Measurements from ENCODE around the gene CCNK.

Gene CCNK

DNA sequence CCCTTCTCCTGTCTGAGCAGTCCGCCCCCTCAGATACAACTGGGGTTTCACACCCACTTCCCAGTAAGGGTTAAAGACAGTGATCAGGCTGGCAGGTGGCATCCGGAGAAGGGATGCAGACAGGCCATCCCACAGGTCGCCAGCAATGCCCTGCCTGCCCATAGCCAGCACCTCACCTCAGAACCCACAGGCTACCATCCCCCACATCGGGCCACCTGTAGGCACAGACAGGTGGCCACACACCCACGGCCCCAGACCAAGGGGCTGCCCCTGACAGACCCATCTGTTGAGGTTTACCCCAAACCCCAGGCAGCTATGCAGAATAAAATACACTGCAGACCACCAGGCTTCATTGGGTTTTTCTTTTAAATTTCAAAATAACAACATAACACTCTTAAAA is 57.5 kb downstream of the CCNK start:
- DNase-seq = no peak

DNA sequence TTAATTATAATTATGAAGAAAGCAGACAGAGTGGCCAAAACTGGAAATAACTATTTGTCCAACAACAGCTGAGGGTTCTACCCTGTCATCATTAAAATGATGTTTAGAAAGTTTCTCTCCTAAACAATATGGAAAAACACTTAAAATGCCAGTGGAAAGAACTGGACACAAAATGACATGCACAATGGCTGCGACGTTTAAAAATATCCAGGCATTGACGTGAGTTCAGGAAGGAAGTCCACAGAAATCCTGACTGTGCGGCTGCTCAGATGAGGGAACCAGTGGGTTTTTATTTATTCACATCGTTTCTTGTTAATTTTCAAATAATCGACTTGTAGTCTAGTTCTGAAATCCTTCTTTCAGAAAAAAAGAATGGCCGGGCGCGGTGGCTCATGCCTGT is 58.3 kb downstream of the CCNK start:
- no peak for DNase-seq

DNA sequence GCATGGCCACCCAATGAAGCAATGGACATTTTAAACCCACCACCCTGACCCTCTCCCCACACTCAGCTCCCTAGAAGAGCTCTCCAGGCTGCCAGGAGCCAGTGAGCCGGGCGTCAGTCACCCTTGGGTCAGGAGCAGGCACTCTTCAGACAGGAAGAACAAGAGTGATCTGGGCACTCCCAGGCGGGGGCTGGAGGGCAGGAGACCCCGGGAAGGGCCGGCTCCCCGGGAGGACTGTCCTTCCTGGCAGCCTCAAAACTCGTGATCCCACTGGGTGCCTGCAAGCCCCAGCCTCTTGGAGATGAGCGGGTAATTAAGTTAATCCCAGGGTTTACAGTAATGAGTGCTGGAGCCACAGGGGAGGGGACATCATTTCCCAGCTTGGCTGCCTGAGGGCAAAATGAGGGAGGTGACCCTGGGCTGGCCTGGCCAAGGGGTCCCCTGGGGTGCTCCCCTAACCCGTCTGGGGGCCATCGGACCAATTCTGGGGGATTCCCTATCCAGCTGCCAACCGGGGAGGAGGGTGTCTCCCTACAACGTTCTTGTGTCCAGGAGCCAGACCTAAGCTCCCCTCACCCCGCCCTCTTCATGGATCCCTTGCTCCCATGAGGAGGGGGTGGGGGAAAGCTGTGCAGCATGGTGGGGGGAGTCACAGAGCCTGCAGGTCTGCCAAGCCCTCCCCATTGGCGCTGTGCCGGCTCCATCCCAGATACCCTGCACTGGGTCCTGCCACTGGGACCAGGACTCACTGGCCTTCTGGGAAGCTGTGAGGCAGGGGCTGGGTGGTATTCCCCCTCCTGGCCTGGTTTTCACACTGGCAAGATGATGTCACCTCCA is 59.2 kb downstream of the CCNK start:
- no peak for DNase-seq

DNA sequence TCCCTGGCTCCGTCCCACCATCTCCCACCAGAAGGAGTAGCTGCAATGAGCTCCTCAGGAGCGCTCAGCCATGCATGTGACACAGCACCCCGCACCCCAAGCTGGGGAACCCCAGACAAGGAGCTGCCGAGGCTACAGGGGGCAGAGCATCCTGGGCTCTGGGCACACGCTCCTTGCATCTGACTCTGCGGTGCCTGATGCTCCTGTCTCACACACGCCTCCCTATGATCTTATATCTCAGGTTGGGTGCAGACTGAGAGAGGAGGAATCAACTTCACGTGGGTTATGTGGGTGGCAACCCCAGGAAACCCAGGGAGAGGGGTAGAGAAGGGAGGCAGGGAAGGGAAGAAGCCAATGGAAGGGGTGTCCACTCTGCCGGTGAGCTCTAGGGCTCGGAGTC is 60.0 kb downstream of the CCNK start:
- no peak for DNase-seq

DNA sequence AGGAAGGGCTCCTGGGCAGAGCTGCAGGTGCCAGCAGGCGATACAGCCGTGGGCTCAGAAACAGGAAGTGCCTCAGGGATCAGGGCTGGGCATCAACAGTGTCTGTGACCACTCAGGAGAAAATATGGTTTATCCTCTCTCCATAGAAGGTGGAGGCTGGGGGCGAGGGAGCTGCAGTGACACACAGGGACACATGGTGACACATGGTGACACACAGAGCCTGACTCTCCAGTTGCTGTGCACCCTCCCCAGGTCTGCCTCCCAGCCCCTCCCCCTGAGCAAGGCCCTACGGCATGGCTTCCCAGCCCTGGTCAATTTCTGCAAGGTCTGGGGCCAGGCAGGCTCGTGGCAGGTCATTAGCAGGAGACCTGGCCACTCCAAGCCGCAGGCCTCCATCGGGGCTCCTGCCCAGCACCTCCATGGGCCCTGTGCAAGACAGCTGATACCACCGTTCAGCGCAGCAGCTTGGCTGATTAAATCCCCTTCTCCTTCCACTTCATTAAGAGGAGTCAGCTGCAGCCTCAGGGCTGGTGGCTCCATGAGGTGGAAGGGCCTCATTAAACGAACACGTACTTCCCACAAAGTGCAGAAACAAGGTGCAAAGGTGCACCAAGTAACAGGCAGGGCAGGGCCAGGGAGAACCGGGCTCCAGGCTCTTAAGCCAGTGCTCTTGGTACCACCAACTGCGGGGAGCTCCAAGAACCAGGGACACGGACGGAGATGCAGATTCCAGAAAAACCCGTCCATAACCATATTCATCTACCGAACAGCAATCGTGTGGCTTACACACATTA is 60.7 kb downstream of the CCNK start:
- DNase-seq = no peak

DNA sequence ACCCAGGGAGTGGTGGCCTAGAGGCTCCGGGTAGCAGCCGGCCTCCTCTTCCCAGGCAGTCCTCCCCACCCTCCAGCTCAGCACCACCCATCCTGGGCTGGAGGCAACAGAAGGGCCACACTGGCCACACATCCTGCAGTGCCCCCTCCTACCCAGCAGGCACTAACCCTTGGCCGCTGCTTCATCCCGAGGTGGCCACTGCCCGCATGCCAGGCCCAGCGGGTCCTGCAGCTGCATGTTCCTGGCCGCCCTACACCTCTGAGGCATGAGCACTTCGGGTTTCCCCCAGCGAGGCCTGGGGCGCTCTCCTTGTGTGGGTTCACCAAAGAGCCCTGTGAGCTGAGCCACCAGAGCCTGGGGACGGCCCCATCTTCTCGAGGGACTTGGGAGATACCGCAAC is 61.4 kb downstream of the CCNK start:
- DNase-seq = no peak

DNA sequence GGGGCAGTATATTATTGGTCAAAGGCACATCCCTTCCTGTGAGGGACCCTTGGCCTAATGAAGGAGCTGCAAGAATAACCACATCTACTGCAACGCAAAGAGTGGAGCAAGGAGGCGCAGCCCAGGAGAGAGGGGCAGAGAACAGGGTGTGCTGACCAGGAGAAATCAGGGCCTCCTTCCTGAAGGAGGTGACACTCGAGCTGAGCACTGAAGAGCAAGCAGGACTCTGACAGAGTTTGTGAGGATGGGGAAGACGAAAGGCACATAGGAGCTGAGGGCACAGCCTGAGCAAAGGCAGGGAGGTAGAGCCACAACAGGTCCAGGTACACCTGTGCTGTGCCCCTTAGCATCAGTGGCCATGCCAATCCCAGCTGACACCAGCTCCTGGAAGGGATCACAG is 62.2 kb downstream of the CCNK start:
- no peak for DNase-seq

DNA sequence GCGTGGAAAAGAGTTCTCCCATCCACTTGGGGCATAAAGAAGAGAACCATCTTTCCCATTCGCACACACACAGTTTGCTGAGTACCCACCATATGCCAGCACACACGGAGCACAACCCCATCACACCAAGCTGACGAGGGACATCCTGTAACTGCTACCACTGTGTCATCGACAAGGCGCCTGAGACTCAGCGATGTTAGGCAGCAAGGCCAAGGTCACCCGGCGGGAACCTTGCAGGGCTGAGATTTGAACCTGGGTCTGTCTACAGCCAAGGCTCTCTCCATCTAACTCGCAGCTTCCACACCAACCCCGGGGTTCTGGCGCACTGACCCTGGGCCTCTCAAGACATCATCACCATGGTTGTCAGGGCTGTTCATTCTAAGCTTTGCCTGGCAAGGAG is 62.8 kb downstream of the CCNK start:
- DNase-seq = no peak

DNA sequence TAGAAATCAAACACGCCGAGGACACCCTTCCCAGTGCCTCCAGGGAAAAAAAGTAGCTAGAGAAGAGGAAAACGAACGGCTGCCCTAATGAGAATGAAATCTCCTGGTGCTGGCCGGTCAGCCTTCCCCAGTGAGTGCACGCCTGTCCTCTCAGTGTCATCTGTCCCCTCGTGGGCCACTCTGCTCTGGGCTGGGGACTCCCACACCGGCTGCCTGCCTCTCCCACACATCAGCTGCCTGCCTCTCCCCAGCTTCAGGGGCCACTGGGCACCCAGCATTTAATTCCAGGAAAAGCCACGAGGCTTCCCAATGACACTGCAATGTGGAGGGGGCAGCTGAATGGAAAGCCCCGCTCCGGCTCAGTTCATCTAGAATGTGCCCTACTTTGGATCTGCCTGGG is 63.8 kb downstream of the CCNK start:
- DNase-seq = no peak

DNA sequence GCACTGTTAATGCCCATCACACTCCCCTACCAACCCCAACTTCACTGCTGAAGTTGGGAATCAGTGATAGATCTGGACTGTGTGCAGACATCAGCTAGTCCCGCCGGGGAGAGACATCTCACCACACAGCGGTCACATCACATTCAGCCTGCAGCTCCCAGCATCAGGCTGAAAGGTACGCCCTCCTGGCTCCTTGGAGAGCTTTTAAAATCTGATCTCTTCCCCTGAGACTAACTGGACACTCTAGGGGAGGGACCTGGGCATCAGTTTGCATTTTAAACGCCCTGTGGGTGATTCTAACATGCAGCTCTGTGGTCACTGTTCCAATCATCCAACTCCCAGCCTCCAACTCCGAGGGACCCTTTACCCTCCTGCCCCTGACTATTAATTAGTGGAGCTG is 64.4 kb downstream of the CCNK start:
- no peak for DNase-seq

DNA sequence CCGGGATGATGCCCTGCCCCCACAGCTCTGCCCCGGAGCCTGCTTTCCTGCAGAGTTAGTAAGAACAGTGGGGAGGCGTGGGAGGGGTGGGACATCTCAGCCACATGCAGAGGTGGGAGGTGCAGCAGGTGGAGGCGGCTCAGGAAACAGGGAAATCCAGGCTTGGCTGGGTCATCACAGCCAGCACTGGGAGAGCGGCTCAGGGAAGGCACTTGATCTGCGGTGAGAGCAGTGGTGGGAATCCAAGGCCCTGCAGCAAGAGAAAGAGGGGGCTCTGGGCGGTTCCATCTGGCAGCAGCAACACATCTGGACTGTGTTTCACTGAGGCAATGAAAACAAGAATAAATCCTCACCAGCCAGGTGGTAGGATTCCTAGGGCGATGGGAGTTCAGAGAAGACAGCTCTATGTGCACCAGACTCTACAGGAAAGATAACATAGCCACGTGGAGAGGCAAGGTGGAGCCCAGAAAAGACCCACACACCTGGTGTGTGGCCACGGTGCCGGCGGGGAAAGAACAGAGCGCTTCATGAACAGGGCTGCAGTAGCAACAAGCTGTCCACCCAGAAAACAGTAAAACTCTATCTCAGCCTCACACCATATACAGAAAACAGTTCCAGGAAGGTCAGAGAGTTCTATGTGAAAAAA is 65.1 kb downstream of the CCNK start:
- DNase-seq = no peak

DNA sequence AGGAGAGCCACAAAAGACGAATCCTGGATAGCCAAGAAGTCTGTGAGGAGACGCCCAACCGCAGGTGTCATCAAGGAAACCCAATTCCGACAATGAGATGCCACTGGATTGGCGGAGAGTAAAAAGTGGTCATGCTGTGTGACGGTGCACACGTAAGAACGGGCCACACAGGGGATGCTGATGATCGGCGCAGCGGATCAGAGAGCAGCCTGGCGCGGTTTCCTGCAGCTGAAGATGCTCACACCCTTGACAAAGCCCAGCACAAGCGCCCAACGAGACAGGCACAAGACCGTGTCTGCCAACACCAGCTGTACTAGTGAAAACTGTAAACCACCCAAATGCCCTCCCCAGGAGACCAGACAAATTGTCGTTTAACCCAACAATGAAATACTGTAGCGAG is 67.0 kb downstream of the CCNK start:
- no peak for DNase-seq

DNA sequence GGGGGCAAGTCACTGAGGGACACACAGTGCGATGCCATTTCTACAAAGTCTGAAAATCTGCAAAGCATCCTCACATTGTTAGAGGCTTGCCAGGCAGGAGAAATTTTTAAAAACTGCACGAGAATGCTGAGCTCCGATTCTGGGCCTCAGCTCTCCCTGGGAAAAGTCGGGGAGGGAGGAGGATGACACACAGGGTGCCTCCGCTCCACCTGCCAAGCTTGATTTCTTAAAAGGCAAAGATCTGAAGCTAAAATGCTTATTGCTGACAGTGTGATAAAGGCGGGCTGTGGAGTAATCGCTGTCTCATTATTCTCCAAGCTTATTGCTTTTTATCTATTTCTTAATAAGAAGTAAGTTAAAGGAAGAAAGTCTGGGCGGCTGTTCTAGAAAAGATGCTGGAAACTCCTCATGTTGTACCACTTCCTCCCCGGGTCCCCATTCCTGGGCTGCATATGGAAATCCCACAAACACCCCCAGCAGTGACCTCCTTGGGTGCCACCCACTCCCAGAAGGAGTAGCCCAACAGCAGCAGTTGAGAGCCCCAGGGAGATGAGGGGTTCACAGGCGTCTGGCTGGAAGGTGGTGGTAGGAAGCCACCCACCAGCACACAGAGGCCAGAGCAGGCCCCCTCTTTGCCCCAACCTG is 67.8 kb downstream of the CCNK start:
- DNase-seq = no peak

DNA sequence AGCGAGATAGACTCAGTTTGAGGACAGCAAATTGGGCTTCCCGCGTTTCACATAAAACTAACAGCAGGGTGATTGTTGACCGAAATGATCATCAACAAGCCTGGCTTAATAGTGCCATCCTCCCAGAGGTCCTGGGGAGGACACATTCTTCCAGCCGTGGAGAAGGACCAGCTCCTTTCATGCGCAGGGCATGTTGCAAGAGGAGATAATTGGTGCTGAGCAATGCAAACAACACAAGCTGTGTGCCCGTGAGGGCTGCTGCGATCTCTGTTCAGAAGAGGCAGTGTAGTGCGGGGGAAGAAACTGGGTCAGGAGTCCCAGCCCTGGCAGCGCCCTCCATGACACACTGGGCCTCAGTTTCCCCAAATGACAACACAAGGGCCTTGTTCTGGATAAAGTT is 68.5 kb downstream of the CCNK start:
- no peak for DNase-seq

DNA sequence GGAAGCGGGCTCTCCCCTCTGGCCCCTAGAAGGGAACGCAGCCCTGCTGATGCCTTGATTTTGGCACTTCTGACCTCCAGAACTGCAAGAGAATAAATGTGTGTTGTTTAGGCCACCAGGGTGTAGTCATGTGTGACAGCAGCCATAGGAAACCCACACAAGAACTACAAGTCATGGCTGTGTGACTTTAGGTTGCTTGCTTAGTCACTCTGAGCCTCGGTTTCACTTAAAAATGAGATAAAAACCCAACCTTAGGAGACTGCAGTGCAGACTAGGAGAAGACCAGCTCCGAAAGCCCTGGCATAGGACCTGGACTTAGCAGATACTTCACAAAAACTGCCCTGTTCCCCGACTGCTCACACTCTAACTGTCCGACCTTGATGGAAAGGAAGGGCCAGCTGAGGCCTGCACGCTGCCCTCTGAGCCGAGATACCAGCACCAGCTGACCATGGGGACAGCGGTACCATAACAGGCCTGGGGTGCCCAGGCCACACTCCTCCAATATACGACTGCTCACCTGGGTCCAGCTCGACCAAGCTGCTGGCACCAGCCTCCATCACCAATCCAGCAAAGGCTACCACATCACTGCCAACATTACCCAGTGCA is 69.3 kb downstream of the CCNK start:
- DNase-seq = no peak

DNA sequence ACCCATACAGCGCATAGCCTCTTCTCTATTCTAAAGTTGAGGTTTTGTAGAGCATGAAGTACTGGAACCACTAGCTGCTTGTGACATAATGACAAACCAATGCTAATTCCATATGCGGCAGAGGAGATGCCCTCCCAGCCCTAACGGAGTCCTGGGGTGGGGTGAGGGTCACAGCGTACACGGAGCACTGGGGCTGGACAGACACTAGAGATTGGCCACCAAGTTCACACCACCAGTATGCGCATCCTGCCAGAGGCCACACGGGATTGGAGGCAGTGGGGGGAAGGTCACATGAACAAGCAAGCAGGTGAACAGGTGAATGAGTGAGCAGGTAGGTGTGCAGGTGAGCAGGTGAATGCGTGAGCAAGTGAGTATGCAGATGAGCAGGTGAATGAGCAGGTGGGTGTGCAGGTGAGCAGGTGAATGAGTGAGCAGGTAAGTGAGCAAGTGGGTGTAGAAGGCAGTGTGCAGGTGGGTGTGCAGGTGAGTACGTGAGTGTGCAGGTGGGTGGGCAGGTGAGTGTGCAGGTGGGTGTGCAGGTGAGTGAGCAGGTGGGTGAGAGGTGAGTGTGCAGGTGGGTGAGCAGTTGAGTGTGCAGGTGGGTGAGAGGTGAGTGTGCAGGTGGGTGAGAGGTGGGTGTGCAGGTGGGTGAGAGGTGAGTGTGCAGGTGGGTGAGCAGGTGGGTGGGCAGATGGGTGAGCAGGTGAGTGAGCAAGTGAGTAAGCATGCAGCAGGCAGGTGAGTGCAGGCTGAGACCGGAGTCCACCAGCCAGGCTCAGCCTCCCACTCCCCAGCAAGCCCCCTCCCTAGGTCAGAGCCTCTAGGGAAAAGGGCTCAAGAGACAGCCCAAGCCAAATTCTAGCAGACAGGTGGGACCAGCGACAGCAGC is 70.1 kb downstream of the CCNK start:
- no peak for DNase-seq

DNA sequence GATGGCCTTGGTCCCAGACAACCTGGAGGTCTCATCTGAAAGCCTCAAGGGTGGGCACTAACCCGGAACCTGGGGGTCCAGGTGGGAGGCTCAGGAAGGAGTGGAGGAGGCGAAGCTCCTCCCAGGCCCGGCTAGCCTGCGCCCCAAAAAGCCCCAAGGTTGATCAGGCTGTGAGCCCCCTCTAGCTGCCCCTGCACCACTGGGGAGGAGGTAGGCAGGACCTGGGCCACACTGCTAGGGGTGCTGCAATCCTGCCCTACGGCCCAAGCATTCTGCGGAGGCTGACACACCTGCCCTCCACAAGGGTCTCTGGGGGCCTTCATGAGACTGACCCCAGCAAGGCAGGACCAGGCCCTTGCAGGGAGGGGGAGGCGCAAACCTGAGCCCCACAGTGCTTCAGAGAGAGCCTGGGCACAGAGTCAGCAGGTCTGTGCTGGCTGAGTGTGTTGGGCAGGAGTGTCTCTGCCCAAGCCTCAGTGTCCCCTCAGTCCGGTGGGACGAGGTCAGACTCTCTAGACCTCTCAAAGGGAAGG is 70.9 kb downstream of the CCNK start:
- no peak for DNase-seq

DNA sequence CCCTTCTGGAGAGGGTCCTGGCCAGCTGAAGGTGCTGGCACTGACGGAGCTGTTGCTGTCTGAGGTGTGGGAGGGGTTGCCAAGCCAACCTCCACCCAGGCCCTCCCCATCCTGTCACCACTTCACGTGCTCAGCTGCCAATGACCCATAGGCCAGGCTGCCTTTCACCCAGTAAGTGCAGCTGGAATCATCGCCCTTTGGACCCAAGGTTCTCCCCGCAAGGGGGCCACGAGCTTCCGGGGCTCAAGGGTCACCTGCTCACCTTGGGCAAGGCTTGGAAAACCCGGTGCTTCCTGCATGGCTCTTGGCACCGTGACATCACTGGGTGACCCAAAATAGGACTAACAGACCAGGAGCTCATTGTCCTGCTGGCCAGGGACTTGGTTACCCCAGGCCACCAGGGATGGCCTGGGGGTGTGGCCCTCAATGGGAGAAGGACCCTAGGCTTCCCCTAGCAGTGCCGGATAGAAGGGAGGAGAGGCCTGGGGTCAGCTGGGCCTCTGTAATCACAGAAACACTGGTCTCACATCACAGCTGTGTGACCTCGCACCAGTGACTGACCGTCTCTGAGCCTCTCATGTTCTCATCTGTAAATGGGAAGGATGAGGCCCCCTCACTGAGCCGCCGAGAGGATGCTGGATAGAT is 71.5 kb downstream of the CCNK start:
- no peak for DNase-seq

DNA sequence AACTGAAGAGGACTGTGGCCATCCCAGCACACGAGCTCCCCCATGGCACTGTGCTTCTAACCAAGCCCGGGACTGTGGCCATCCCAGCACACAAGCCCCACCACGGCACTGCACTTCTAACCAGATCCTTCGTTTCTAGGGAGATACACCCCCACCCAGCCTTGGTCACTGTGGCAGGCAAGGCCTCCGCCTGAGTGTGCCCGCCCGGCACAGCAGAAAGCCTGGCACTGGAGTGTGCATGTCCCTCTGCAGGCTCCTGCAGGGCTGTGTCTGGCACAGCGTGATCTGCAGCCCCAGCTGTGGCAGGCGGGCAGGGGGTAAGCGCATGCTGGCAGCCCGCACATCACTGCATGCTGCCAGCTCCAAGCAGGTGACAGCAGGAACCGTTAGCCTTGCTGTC is 73.0 kb downstream of the CCNK start:
- no peak for DNase-seq

DNA sequence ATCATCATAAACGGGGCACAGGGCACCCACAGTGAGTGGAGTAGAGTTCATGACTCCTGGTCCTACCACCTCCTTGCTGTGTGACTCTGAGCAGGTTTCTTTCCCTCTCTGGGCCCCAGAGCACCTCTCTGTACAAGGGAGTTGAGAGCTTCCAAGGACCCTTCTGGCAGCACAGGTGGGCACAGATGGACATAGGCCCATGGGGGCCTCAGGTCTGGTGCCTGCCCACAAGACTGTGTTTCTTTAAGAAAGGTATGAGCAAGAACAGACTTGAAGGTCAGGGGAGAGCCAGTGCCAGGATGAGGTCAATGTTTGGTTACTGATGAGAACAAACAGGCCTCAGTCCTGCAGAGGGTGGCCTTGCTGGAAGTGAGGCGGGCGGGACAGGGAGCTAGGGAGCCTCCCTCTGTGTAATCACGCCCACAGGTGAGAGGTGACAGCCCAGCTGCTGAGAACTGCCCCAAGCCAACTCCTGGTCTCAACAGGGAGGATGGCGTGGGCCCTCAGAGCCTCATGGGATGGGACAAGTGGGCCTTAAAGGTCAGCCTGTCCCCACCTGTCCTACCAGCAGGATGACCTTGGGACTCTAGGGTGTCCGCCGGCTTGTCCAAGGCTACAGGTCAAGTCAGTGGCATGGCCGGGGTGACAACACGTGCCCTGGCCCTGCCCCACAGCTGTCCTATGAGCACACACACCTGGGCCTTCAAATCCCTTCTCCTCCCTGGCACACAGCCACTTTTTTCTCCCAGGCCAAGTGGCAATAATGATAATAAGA is 73.7 kb downstream of the CCNK start:
- DNase-seq = no peak
